Gastrocnemius medialis (tissue), 4 donors: Measurements from ENCODE around the gene PXMP2.

Source experiments
- CTCF ChIP-seq, 5 experiments: fragments of 450-650 bp in 3 of 5; fragments of 200-600 bp in 2 of 5; sonication (generic) in 2 of 5; IDR thresholded peaks in 4 of 5; conservative IDR thresholded peaks in 1 of 5; 1 replicate in 4 of 5; 2 replicates in 1 of 5; pipeline ENCODE4 v1.5.1; 2016 to 2019; ENCODE audit warnings: antibody characterized with exemption in 5 of 5, mild to moderate bottlenecking in 3 of 5, moderate library complexity in 3 of 5
- POLR2A ChIP-seq, 2 donors: fragments of 450-650 bp; IDR thresholded peaks; one replicate each; pipeline ENCODE4 v1.6.1; 2017; ENCODE audit warnings: antibody characterized with exemption in 2 of 2, mild to moderate bottlenecking in 2 of 2, moderate library complexity in 2 of 2

- TF ChIP-seq CTCF (IDR thresholded peaks at IDR 0.05 in 4 of 5, conservative IDR thresholded peaks at IDR 0.05 in 1 of 5) (no peak), POLR2A (IDR thresholded peaks at IDR 0.05) (no peak)
Observed at GRCh38 chr12:132740652-132741051, 53.3 kb downstream of the PXMP2 start.
